Karpas-422 (cell line): ENCODE data around the gene MYO1C. TPM values are rescaled to one million over a fixed set of nuclear protein-coding genes. Genes with fewer than 3 reads are reported as not detected.

ENCODE experiments used
- DNase-seq: peaks from one replicate; pipeline ENCODE4 v3.0.0-alpha.2; 2015
- H2AFZ ChIP-seq: fragments of 200-600 bp; sonication (generic); 2 replicates; pipeline ENCODE4 v1.6.1; 2014; ENCODE audit warnings: antibody characterized with exemption, low read length, mixed read lengths
- H3K27ac ChIP-seq: fragments of 200-600 bp; sonication (generic); 2 replicates; pipeline ENCODE4 v1.5.1; 2014; ENCODE audit warnings: mild to moderate bottlenecking, low read length, moderate library complexity
- H3K27me3 ChIP-seq: fragments of 200-600 bp; sonication (generic); 2 replicates; pipeline ENCODE4 v1.6.1; 2014; ENCODE audit warnings: low read length, mixed read lengths
- H3K36me3 ChIP-seq: fragments of 200-600 bp; sonication (generic); 2 replicates; pipeline ENCODE4 v1.6.1; 2014; ENCODE audit warnings: low read length, mixed read lengths; ENCODE audit not compliant: insufficient read depth
- H3K4me1 ChIP-seq: fragments of 200-600 bp; sonication (generic); 2 replicates; pipeline ENCODE4 v1.6.1; 2014; ENCODE audit warnings: mild to moderate bottlenecking, low read length, mixed read lengths
- H3K4me2 ChIP-seq: fragments of 200-600 bp; sonication (generic); 2 replicates; pipeline ENCODE4 v1.6.1; 2014; ENCODE audit warnings: low read length, low read depth, mild to moderate bottlenecking; ENCODE audit not compliant: poor library complexity, severe bottlenecking
- H3K4me3 ChIP-seq: fragments of 200-600 bp; sonication (generic); 2 replicates; pipeline ENCODE4 v1.5.1; 2014; ENCODE audit warnings: mild to moderate bottlenecking, antibody characterized with exemption, low read length, mixed read lengths
- H3K79me2 ChIP-seq: fragments of 200-600 bp; sonication (generic); 2 replicates; pipeline ENCODE4 v1.6.1; 2014; ENCODE audit warnings: mild to moderate bottlenecking, low read length, mixed read lengths
- H3K9ac ChIP-seq: fragments of 200-600 bp; sonication (generic); 2 replicates; pipeline ENCODE4 v1.6.0; 2014; ENCODE audit warnings: low read length
- H3K9me2 ChIP-seq: fragments of 200-600 bp; sonication (generic), shearing (Covaris generic); replicated peaks from 2 replicates; pipeline ENCODE4 v1.6.0; 2014; ENCODE audit warnings: mild to moderate bottlenecking, low read length, moderate library complexity; ENCODE audit not compliant: insufficient read depth
- H3K9me3 ChIP-seq: fragments of 300-700, 200-600 bp; sonication (generic); 2 replicates; pipeline ENCODE4 v1.6.1; 2014; ENCODE audit warnings: low read length, mixed read lengths
- H4K20me1 ChIP-seq: fragments of 200-600 bp; sonication (generic); 2 replicates; pipeline ENCODE4 v1.6.1; 2014; ENCODE audit warnings: mild to moderate bottlenecking, antibody characterized with exemption, low read length, low read depth; ENCODE audit not compliant: insufficient read depth
- total RNA-seq: library from RNA; depleted of rRNA; stranded (reverse); fragments of >200 nt; shearing (Covaris generic); gene quantifications from 2 replicates; pipeline ENCODE4 v1.2.3, GENCODE V29; 2014; ENCODE audit warnings: low replicate concordance

The MYO1C gene
- total RNA-seq, 1 experiment from 2014 or later, result 14.7 TPM

DNA sequence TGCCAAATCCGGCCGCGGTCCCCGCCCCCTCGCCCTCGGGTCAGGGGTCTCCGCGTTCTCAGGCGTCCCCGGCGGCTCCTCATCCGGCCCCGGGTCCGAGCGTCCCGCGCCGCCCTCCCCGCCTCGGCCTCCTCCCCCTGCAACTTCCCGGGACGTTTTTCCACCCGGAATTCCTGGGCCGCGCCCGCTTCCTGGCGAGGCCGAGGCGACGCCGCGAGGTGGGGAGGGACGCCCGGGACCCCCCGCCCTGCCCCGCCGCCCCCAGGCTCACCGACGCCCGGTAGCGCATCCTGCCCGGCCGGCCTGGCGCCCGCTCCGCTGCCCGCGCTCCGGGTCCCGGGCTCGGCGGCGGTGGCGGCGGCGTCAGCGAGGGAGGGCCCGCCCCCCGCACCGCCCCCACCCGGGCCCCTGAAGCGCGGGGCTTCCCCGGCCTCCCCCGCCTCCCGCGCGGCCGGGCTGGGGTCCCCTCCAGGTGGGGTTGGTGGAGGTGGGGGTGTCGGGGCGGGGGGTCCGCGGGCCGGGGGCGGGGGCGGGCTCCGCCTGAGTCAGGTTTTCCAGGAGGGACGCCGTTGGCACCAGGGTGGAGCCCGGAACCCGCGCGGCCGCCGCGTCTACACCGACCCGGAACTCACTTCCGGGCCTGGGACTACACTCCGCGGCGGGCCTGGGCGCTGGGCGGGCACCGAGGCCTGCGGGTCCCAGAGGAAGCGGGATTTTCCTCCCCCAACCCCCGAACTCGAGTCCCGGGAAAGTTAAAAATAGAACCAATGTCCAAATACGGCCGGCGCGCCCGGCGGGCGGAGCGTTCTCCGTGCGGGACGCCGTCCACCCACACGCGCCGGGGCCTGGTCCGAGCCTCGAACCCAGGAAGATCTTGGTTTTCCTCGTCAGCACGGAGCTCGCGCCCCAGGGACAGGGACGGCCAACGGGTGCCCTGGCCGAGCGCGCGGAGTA, 6.8 kb downstream of the MYO1C start:
- Histone ChIP-seq H3K9ac (peak overlapping the region; percentile 82), H3K4me1 (peaks cover 44% of the 10 kb centered on the region), H4K20me1 (no peaks in the 10 kb centered on the region), H3K79me2 (peaks cover 4% of the 10 kb centered on the region; the same call in 1 of the 2 replicates), H3K9me2 (no peaks in the 10 kb centered on the region), H3K9me3 (no peaks in the 10 kb centered on the region), H3K36me3 (no peaks in the 10 kb centered on the region), H3K4me2 (peak overlapping the region; percentile 93), H3K27me3 (no peaks in the 10 kb centered on the region), H2AFZ (peak overlapping the region; percentile 56; the same call in 1 of the 2 replicates), H3K4me3 (peak overlapping the region; percentile 76), H3K27ac (peak overlapping the region; percentile 81)
- DNase-seq, result peak; percentile 72

DNA sequence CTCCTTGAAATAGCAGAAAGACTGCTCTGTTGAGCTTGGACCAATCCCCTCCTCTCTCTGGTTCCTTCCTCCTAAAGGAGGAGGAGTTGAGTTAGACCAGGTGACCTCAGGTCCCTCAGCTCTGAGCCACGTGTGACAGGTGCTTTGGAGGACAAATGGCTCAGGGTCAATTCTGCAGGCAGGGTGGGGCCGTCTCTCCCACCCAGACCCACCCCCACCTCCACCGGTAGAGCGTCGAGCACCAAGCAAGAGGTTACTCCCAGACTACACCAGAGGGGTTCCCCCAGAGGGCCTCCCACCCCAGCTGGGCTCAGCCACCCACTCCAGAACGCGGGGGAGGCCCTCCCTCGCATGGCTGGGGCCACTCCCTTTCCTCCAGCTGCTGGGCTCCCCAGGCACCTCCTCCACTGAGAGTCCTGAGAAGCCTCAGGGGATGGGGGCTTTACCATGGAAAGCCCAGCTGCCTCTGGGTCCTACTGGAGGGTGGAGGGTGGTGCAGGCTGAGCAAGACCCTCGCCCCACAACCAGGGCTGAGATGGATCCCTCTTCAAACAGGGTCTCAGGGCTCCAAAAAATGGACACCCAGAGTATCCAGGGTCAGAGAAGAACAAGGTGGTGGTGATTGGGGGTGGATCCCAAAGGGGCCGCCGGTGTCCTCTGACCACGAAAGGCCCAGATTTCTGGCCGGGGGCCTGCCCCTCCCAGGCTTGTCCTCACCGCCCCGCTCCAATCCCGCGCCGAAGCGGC, 7.6 kb downstream of the MYO1C start:
- peak overlapping the region; percentile 93 for H3K4me2 ChIP-seq
- no peaks in the 10 kb centered on the region for H3K27me3 ChIP-seq
- no peak overlapping the region; the same call in 1 of the 2 replicates for H2AFZ ChIP-seq
- H3K9ac ChIP-seq, result peak overlapping the region; percentile 68
- no peaks in the 10 kb centered on the region for H4K20me1 ChIP-seq
- H3K4me1 ChIP-seq, result peaks cover 39% of the 10 kb centered on the region
- no peaks in the 10 kb centered on the region for H3K9me2 ChIP-seq
- peak; percentile 79 for DNase-seq
- H3K36me3 ChIP-seq, result no peaks in the 10 kb centered on the region; the same call in 1 of the 2 replicates
- H3K27ac ChIP-seq, result peak overlapping the region; percentile 51
- H3K79me2 ChIP-seq, result peaks cover 4% of the 10 kb centered on the region; the same call in 1 of the 2 replicates
- no peaks in the 10 kb centered on the region for H3K9me3 ChIP-seq
- H3K4me3 ChIP-seq, result peak overlapping the region; percentile 72

DNA sequence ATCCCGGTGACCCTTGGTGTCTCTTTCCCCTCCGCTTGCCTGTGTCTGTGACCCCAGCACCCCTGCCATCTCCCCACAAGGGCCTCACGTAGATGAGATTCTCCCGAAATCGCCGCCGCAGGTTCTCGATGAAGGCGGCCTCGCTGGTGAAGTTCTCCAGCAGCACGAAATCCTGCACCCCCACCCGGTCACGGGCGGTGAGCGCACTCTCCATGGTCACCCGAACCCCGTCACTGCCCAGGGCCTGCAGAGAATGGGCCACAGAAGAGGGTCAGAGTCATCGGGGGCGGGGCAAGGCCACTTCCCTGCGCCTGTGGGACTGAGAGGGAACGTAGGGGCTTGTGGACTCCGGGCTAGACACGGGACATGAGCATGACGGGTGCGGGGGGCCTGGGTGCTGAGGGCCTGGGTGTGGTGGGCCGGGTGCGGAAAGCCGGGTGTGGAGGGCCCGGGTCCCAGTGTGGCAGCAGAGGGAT, 8.4 kb downstream of the MYO1C start:
- H3K9me2 ChIP-seq, result no peaks in the 10 kb centered on the region
- no peaks in the 10 kb centered on the region for H3K9me3 ChIP-seq
- DNase-seq, result no peak
- H3K4me2 ChIP-seq, result peak overlapping the region; percentile 15
- peaks cover 4% of the 10 kb centered on the region; the same call in 1 of the 2 replicates for H3K79me2 ChIP-seq
- H2AFZ ChIP-seq, result no peak overlapping the region
- peak overlapping the region; percentile 44; the same call in 1 of the 2 replicates for H3K27ac ChIP-seq
- no peak overlapping the region for H3K9ac ChIP-seq
- H3K36me3 ChIP-seq, result no peaks in the 10 kb centered on the region; the same call in 1 of the 2 replicates
- H3K4me1 ChIP-seq, result peaks cover 39% of the 10 kb centered on the region
- no peaks in the 10 kb centered on the region for H4K20me1 ChIP-seq
- no peaks in the 10 kb centered on the region for H3K27me3 ChIP-seq
- H3K4me3 ChIP-seq, result no peak overlapping the region; the same call in 1 of the 2 replicates

DNA sequence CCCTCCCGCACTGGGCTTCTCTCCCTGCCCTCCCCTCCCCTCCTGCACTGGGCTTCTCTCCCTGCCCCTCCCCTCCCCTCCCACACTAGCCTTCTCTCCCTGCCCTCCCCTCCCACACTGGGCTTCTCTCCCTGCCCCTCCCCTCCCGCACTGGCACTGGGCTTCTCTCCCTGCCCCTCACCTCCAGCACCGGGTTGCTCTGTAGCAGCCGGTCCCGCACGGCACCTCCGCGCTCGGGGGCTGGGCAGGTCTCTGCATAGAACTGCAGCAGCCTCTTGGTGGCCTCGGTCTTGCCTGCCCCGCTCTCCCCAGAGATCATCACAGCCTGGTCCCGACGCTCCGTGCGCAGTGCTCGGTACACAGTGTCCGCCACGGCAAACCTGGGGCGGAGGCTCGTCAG, 9.8 kb downstream of the MYO1C start:
- H3K79me2 ChIP-seq, result peaks cover 4% of the 10 kb centered on the region; the same call in 1 of the 2 replicates
- H3K9me3 ChIP-seq, result no peaks in the 10 kb centered on the region
- no peaks in the 10 kb centered on the region for H3K9me2 ChIP-seq
- H3K4me2 ChIP-seq, result no peak overlapping the region
- no peaks in the 10 kb centered on the region; the same call in 1 of the 2 replicates for H3K36me3 ChIP-seq
- H3K27me3 ChIP-seq, result no peaks in the 10 kb centered on the region
- no peak overlapping the region for H3K9ac ChIP-seq
- no peaks in the 10 kb centered on the region for H4K20me1 ChIP-seq
- H2AFZ ChIP-seq, result no peak overlapping the region
- DNase-seq, result no peak
- H3K4me1 ChIP-seq, result peaks cover 28% of the 10 kb centered on the region
- no peak overlapping the region for H3K27ac ChIP-seq
- H3K4me3 ChIP-seq, result no peak overlapping the region

DNA sequence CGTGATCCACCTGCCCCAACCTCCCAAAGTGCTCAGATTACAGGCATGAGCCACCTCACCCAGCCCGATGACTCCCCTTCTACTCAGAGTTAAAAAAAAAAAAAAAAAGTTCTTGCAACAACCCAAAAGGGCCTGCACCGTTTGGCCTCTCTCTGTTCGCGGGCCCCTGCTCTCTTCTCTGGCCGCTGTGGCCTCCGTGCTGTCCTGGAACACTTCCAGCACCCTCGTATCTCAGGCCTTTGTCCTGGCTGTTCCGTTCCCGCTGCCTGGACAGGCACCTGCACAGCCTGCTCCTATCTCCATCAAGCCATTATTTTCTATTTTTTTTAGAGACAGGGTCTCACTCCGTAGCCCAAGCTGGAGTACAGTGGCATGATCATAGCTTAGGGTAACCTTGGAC, 10.8 kb downstream of the MYO1C start:
- DNase-seq, result no peak
- no peaks in the 10 kb centered on the region; the same call in 1 of the 2 replicates for H3K36me3 ChIP-seq
- H3K27me3 ChIP-seq, result no peaks in the 10 kb centered on the region
- H3K4me3 ChIP-seq, result no peak overlapping the region
- no peak overlapping the region for H3K27ac ChIP-seq
- H3K9ac ChIP-seq, result no peak overlapping the region
- H3K9me2 ChIP-seq, result no peaks in the 10 kb centered on the region
- no peaks in the 10 kb centered on the region for H3K9me3 ChIP-seq
- peaks cover 19% of the 10 kb centered on the region for H3K4me1 ChIP-seq
- no peak overlapping the region for H2AFZ ChIP-seq
- H3K4me2 ChIP-seq, result no peak overlapping the region
- H4K20me1 ChIP-seq, result no peaks in the 10 kb centered on the region
- peaks cover 4% of the 10 kb centered on the region; the same call in 1 of the 2 replicates for H3K79me2 ChIP-seq

DNA sequence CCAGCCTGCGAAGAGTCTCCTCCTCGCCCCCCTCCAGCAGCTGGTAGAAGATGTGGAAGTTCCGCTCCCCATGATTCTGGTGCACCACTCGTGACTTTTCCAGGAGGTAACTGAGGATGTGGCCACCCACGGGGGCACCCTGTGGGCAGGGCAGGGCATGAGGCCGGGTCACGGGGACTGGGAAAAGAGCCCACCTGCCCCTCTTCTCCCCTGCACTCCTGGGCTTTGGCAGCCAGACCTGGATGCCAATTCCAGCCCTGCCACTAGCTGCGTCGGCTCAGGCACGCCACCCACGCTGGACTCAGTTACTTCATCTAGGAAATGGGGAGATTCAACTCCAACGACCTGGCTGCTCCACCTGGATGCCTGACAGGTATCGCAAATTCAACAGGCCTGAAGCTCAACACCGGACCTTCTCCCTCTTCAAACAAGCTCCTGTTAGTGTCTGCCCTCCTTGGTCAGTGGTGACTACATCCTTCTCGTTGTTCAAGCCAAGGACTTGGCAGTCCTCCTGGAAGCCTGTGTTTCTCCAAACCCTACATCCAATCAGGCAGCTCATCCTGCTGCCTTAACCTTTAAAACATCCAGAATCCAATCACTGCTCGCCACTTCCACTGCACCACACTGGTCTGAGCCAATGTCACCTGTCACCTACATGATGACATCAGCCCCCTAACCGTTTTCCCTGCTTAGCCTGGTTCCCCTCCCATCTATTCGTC, 11.6 kb downstream of the MYO1C start:
- Histone ChIP-seq H3K4me3 (no peak overlapping the region), H3K79me2 (peaks cover 4% of the 10 kb centered on the region; the same call in 1 of the 2 replicates), H3K27ac (no peak overlapping the region), H3K9ac (no peak overlapping the region), H3K4me1 (peaks cover 12% of the 10 kb centered on the region), H3K36me3 (no peaks in the 10 kb centered on the region; the same call in 1 of the 2 replicates), H3K27me3 (no peaks in the 10 kb centered on the region), H3K9me3 (no peaks in the 10 kb centered on the region), H4K20me1 (no peaks in the 10 kb centered on the region), H3K9me2 (no peaks in the 10 kb centered on the region), H3K4me2 (no peak overlapping the region), H2AFZ (no peak overlapping the region)
- no peak for DNase-seq

DNA sequence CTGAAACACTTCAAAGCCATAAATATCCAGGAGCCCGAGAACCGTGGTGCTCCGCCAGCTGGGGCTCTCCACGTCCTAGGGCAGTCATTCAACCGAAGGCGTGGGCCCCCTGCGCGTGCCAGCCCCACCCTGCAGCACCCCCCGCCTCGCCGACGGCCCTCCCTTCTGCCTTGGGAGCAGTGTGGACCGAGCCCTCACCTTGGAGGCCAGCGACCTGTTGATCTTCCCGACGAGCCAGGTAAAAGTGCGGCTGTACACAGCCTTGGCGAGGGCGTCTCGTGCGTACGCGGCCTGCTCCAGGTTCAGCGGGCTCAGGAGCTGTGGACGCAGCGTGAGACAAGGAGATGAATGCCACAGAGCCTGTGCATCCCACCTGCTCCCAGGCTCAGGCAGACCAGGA, 14.1 kb downstream of the MYO1C start:
- no peaks in the 10 kb centered on the region; the same call in 1 of the 2 replicates for H3K36me3 ChIP-seq
- no peak overlapping the region for H3K4me3 ChIP-seq
- H2AFZ ChIP-seq, result no peak overlapping the region
- no peak for DNase-seq
- peaks cover 14% of the 10 kb centered on the region for H3K4me1 ChIP-seq
- no peak overlapping the region for H3K27ac ChIP-seq
- H3K9me3 ChIP-seq, result no peaks in the 10 kb centered on the region
- no peaks in the 10 kb centered on the region for H3K27me3 ChIP-seq
- no peaks in the 10 kb centered on the region for H4K20me1 ChIP-seq
- H3K9me2 ChIP-seq, result no peaks in the 10 kb centered on the region
- H3K79me2 ChIP-seq, result no peaks in the 10 kb centered on the region
- H3K4me2 ChIP-seq, result no peak overlapping the region
- H3K9ac ChIP-seq, result no peak overlapping the region
